Transverse colon (tissue), 3 donors: Measurements from ENCODE around the gene ZNF524.

Source experiments
- CTCF ChIP-seq, 5 experiments: fragments of 200-600 bp in 3 of 5; fragments of 450-650 bp in 2 of 5; sonication (generic) in 3 of 5; IDR thresholded peaks; 1 replicate in 2 of 5; 2 replicates in 3 of 5; pipeline ENCODE4 v1.5.1; 2016 to 2017; ENCODE audit warnings: antibody characterized with exemption in 5 of 5, inconsistent platforms in 3 of 5, mild to moderate bottlenecking in 2 of 5, moderate library complexity in 1 of 5
- EP300 ChIP-seq: sonication (generic); formaldehyde crosslinking; IDR thresholded peaks from one replicate; pipeline ENCODE4 v1.6.1; 2017; ENCODE audit warnings: antibody characterized with exemption, low read depth

DNA sequence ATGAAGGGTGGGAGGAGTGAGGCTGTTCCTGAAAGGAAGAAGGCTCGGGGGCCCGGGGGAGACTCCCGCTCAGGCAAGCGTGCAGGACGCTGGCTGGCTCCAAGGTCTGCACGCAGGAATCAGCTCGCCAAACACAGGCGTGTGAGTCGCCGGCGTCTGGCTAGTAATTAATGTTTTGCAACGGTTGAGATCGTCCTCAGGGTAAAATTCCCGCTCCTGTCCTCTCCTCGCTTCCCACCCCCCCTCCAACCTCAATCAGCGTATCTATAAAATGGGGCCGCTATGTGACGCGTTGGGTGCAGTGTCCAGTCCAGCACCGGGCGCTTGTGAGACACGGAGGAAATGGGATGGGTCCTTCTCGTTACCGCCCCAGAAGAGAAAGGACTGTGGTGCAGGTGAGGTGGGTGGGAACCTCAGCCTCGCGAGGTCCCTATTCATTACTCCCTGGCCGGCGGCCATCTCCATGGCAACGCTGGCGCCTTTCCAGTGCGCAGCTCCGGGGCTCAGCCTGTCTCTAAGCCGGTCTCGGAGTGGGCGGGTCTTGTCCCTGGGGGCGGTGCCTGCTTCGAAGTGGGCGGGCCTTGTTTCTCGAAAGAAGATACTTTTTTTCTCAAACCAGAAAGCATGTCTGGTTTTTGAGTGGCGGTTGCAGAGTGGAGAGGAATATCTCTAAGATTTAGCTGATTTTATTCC is 13.0 kb upstream of the ZNF524 start:
- TF ChIP-seq CTCF (IDR thresholded peaks at IDR 0.05), result no peak
- TF ChIP-seq EP300, result no peak
